ENCODE results near the gene STEAP4. TPM values are rescaled to one million over a fixed set of nuclear protein-coding genes. Genes with fewer than 3 reads are reported as not detected.

Gene STEAP4
- total and polyA plus RNA-seq, 2 of the 13 experiments (the other 11 are each of a cell fraction or from before 2014, with no cell fraction given), result not detected

- Histone ChIP-seq H3K27ac (ENCODE audit: extremely low read length, insufficient read depth, low read length) (no peak overlapping the region), H3K27me3 (ENCODE audit: control insufficient read depth in 1 of 2, insufficient read depth in 2 of 2, low read length in 2 of 2) (no peaks in the 10 kb centered on the region), H3K9ac (ENCODE audit: insufficient read depth, low read depth, low read length) (no peak overlapping the region), H3K4me3 (replicated peaks in 1 of 3; ENCODE audit: insufficient read depth in 1 of 3, low read depth in 2 of 3, low read length in 3 of 3) (no peak overlapping the region), H3K4me2 (ENCODE audit: low read depth, low read length) (no peak overlapping the region), H3K36me3 (replicated peaks in 1 of 2; ENCODE audit: control insufficient read depth in 1 of 2, insufficient read depth in 2 of 2, low read length in 2 of 2) (no peaks in the 10 kb centered on the region), H3K79me2 (ENCODE audit: insufficient read depth, low read length) (no peaks in the 10 kb centered on the region), H3K9me3 (ENCODE audit: low read length) (no peaks in the 10 kb centered on the region), H4K20me1 (ENCODE audit: insufficient read depth, low read length) (no peaks in the 10 kb centered on the region), H3K4me1 (ENCODE audit: insufficient read depth, low read length) (no peaks in the 10 kb centered on the region), H2AFZ (ENCODE audit: low read length) (no peak overlapping the region)
- no peak for DNase-seq (ENCODE audit: low spot score)
- BruUV-seq (replicated peaks), result no TSS peak
- POLR2A ChIA-PET, result no interaction called here
- no peak for FAIRE-seq
- in situ Hi-C loops (cut with HindIII; ENCODE audit: extremely low pct_ligation_motif_present, low pct_unique_long_range_greater_than_20kb), result no loop called here
- ATAC-seq, result no peak
- WGBS (ENCODE audit: low lambda C conversion rate), result 0% methylated on average over 1 of the region's 1 CpG
- CTCF ChIA-PET (ENCODE audit: low intra/inter-chr PET ratio, low total read pairs), result no interaction called here
- intact Hi-C loops (cut with micrococcal nuclease; ENCODE audit: unreplicated experiment), result no loop called here
- no peak for TF ChIP-seq DBP (CRISPR knock-in tag; IDR thresholded peaks at IDR 0.05; ENCODE audit: not compliant biosample characterization)
- no peak for TF ChIP-seq KDM3A (CRISPR knock-in tag; IDR thresholded peaks at IDR 0.05; ENCODE audit: low read depth)
- no peak for TF ChIP-seq POLR2G (IDR thresholded peaks at IDR 0.05; ENCODE audit: low read depth, low read length)
- TF ChIP-seq PHB2 (IDR thresholded peaks at IDR 0.05; ENCODE audit: partially characterized antibody), result no peak
- TF ChIP-seq SMARCE1 (IDR thresholded peaks at IDR 0.05; ENCODE audit: borderline replicate concordance), result no peak
- no peak for TF ChIP-seq HOXA3 (CRISPR knock-in tag; IDR thresholded peaks at IDR 0.05)
- no peak for TF ChIP-seq NCOA1 (CRISPR knock-in tag; IDR thresholded peaks at IDR 0.05)
- no peak for TF ChIP-seq ZNF503 (CRISPR knock-in tag; IDR thresholded peaks at IDR 0.05)
- TF ChIP-seq ZNF747 (CRISPR knock-in tag; IDR thresholded peaks at IDR 0.05; ENCODE audit: borderline replicate concordance), result no peak
- no peak for TF ChIP-seq ADNP (CRISPR knock-in tag; IDR thresholded peaks at IDR 0.05)
- TF ChIP-seq PAXIP1 (CRISPR knock-in tag; conservative IDR thresholded peaks at IDR 0.05), result no peak
- TF ChIP-seq ZNF687 (CRISPR knock-in tag; IDR thresholded peaks at IDR 0.05), result no peak
- TF ChIP-seq MEIS2 (CRISPR knock-in tag; IDR thresholded peaks at IDR 0.05), result no peak
- TF ChIP-seq ZNF709 (CRISPR knock-in tag; IDR thresholded peaks at IDR 0.05), result no peak
- TF ChIP-seq ZNF460 (CRISPR knock-in tag; IDR thresholded peaks at IDR 0.05; ENCODE audit: borderline replicate concordance), result no peak
Measured at GRCh38 chr7:88300401-88300945, 6.2 kb downstream of the STEAP4 start.
